GM23338 (cell line): Measurements from ENCODE around the gene PTPRN2. TPM values are rescaled to one million over a fixed set of nuclear protein-coding genes. Genes with fewer than 3 reads are reported as not detected.

Experiments used
- ATAC-seq: fragments of 200-7000 bp; cut with Tn5 transposase; 3 replicates; pipeline ENCODE4 v1.9.1; 2020
- DNase-seq: peaks from one replicate; pipeline ENCODE4 v3.0.0-alpha.2; 2015; ENCODE audit warnings: low spot score
- H2AFZ ChIP-seq: fragments of 200-600 bp; sonication (generic); 2 replicates; pipeline ENCODE4 v1.8.0; 2016; ENCODE audit warnings: antibody characterized with exemption, mild to moderate bottlenecking, moderate library complexity
- H3F3A ChIP-seq: fragments of 200-600 bp; sonication (generic); replicated peaks from 2 replicates; pipeline ENCODE4 v1.8.0; 2017; ENCODE audit warnings: antibody characterized with exemption, mixed run types, low read depth
- H3K27ac ChIP-seq: fragments of 200-600 bp; sonication (generic); 2 replicates; pipeline ENCODE4 v1.6.1; 2016; ENCODE audit warnings: low read depth
- H3K27me3 ChIP-seq: fragments of 200-600 bp; sonication (generic); 2 replicates; pipeline ENCODE4 v1.8.0; 2016; ENCODE audit warnings: mild to moderate bottlenecking, mixed run types, moderate library complexity; ENCODE audit not compliant: insufficient read depth
- H3K36me3 ChIP-seq: fragments of 200-600 bp; sonication (generic); 2 replicates; pipeline ENCODE4 v1.8.0; 2016; ENCODE audit warnings: mild to moderate bottlenecking; ENCODE audit not compliant: insufficient read depth
- H3K4me1 ChIP-seq: fragments of 200-600 bp; sonication (generic); 2 replicates; pipeline ENCODE4 v1.8.0; 2016; ENCODE audit warnings: mild to moderate bottlenecking, moderate library complexity; ENCODE audit not compliant: insufficient read depth
- H3K4me2 ChIP-seq: fragments of 200-600 bp; sonication (generic); 2 replicates; pipeline ENCODE4 v1.7.1; 2017; ENCODE audit warnings: mixed run types
- H3K4me3 ChIP-seq: fragments of 200-600 bp; sonication (generic); 2 replicates; pipeline ENCODE4 v1.6.1; 2016; ENCODE audit warnings: mixed run types
- H3K79me2 ChIP-seq: fragments of 200-600 bp; sonication (generic); replicated peaks from 2 replicates; pipeline ENCODE4 v1.8.0; 2017; ENCODE audit warnings: mild to moderate bottlenecking; ENCODE audit not compliant: insufficient read depth
- H3K9me2 ChIP-seq: fragments of 200-600 bp; sonication (generic); 2 replicates; pipeline ENCODE4 v1.8.0; 2017; ENCODE audit not compliant: insufficient read depth
- H4K20me1 ChIP-seq: fragments of 200-600 bp; sonication (generic); replicated peaks from 2 replicates; pipeline ENCODE4 v1.8.0; 2017; ENCODE audit warnings: mild to moderate bottlenecking; ENCODE audit not compliant: insufficient read depth
- H3K27ac Mint-ChIP-seq: 2 replicates; pipeline ENCODE4 v1.8.0; 2020; ENCODE audit warnings: inconsistent platforms, mild to moderate bottlenecking, moderate library complexity, mixed read lengths
- H3K27me3 Mint-ChIP-seq: 3 replicates; pipeline ENCODE4 v1.8.0; 2022; ENCODE audit warnings: low read depth, mild to moderate bottlenecking, moderate library complexity, mixed read lengths, inconsistent platforms; ENCODE audit not compliant: insufficient read depth, poor library complexity
- H3K36me3 Mint-ChIP-seq: 3 replicates; pipeline ENCODE4 v1.8.0; 2021; ENCODE audit warnings: low read depth, mild to moderate bottlenecking, inconsistent platforms, moderate library complexity, mixed read lengths
- H3K4me1 Mint-ChIP-seq: 3 replicates; pipeline ENCODE4 v1.8.0; 2020; ENCODE audit warnings: mild to moderate bottlenecking, inconsistent platforms, mixed read lengths
- H3K4me3 Mint-ChIP-seq: 3 replicates; pipeline ENCODE4 v1.8.0; 2021; ENCODE audit warnings: moderate library complexity, mild to moderate bottlenecking, inconsistent platforms, mixed read lengths
- H3K9me3 Mint-ChIP-seq: 3 replicates; pipeline ENCODE4 v1.8.0; 2020; ENCODE audit warnings: moderate library complexity, mild to moderate bottlenecking, inconsistent platforms, mixed read lengths
- CREB1 ChIP-seq: fragments of 250-450 bp; sonication (Bioruptor Pico); IDR thresholded peaks from 2 replicates; pipeline ENCODE4 v1.5.0; 2020; ENCODE audit warnings: low read depth, mild to moderate bottlenecking, moderate library complexity
- CTCF ChIP-seq, 2 experiments: fragments of 200-600 bp in 1 of 2; sonication (generic) in 1 of 2; conservative IDR thresholded peaks; 2 replicates each; pipeline versions ENCODE4 v1.5.1 to v1.6.1; 2016 to 2017; ENCODE audit warnings: antibody characterized with exemption in 2 of 2, low read depth in 2 of 2, mild to moderate bottlenecking in 2 of 2, moderate library complexity in 1 of 2
- ETS1 ChIP-seq: IDR thresholded peaks from 2 replicates; pipeline ENCODE4 v1.6.1; 2016; ENCODE audit warnings: antibody characterized with exemption
- EZH2 ChIP-seq: fragments of 200-600 bp; sonication (generic); IDR thresholded peaks from one replicate; pipeline ENCODE4 v1.8.0; 2017; ENCODE audit warnings: antibody characterized with exemption, mild to moderate bottlenecking, low read depth; ENCODE audit not compliant: unreplicated experiment
- EZH2phosphoT487 ChIP-seq: fragments of 200-600 bp; sonication (generic); IDR thresholded peaks from one replicate; pipeline ENCODE4 v1.8.1; 2018; ENCODE audit warnings: antibody characterized with exemption; ENCODE audit not compliant: unreplicated experiment
- JUNB ChIP-seq: IDR thresholded peaks from one replicate; pipeline ENCODE4 v1.6.1; 2016; ENCODE audit warnings: antibody characterized with exemption; ENCODE audit not compliant: unreplicated experiment
- NANOG ChIP-seq: IDR thresholded peaks from 2 replicates; pipeline ENCODE4 v1.6.1; 2016; ENCODE audit warnings: antibody characterized with exemption, borderline replicate concordance
- POLR2AphosphoS5 ChIP-seq: IDR thresholded peaks from 2 replicates; pipeline ENCODE4 v1.6.1; 2016; ENCODE audit warnings: antibody characterized with exemption, low read depth
- REST ChIP-seq: IDR thresholded peaks from one replicate; pipeline ENCODE4 v1.6.1; 2018; ENCODE audit warnings: antibody characterized with exemption; ENCODE audit not compliant: unreplicated experiment
- STAT1 ChIP-seq: IDR thresholded peaks from one replicate; pipeline ENCODE4 v1.6.1; 2016; ENCODE audit warnings: antibody characterized with exemption; ENCODE audit not compliant: unreplicated experiment
- ZNF114 ChIP-seq: fragments of 250-450 bp; sonication (Bioruptor Pico); IDR thresholded peaks from 2 replicates; pipeline ENCODE4 v1.5.0; 2020; ENCODE audit warnings: mild to moderate bottlenecking, moderate library complexity
- ZNF331 ChIP-seq: fragments of 250-450 bp; sonication (Bioruptor Pico); IDR thresholded peaks from 2 replicates; pipeline ENCODE4 v1.5.0; 2020; ENCODE audit warnings: low read depth, mild to moderate bottlenecking, moderate library complexity
- ZNF462 ChIP-seq: fragments of 250-450 bp; sonication (Bioruptor Pico); IDR thresholded peaks from 2 replicates; pipeline ENCODE4 v1.5.0; 2020; ENCODE audit warnings: mild to moderate bottlenecking, moderate library complexity
- polyA plus RNA-seq: library from polyadenylated mRNA; unstranded; fragments of >200 nt; fragmentation: Nextera tagmentation; extraction: Ambion mirVana; gene quantifications from 2 replicates; pipeline ENCODE4 v1.2.1, GENCODE V29; 2016
- total RNA-seq: library from RNA; depleted of rRNA; stranded (reverse); fragments of >200 nt; shearing (Covaris generic); gene quantifications from 2 replicates; pipeline ENCODE4 v1.2.3, GENCODE V29; 2014

PTPRN2 gene
- total and polyA plus RNA-seq, 2 experiments from 2014 or later = 0.87 to 4.0 TPM

- no peak for DNase-seq
- peaks cover 16% of the 10 kb centered on the region for H3K27me3 Mint-ChIP-seq
- no peaks in the 10 kb centered on the region; the same call in 1 of the 2 replicates for H4K20me1 ChIP-seq
- no peak overlapping the region for H3K4me2 ChIP-seq
- H3K4me3 ChIP-seq = no peak overlapping the region
- H3K27ac Mint-ChIP-seq = no peak overlapping the region
- H3F3A ChIP-seq = 0 out of 2 replicates have a peak, but pooled peaks cover 7% of the 10 kb centered on the region
- H3K36me3 Mint-ChIP-seq = peaks cover 21% of the 10 kb centered on the region
- H3K36me3 ChIP-seq = 0 out of 2 replicates have a peak, but pooled peaks cover 4% of the 10 kb centered on the region
- H3K4me1 Mint-ChIP-seq = peaks cover 9% of the 10 kb centered on the region
- peaks cover 52% of the 10 kb centered on the region for H3K9me3 Mint-ChIP-seq
- ATAC-seq = no peak
- 0 out of 2 replicates have a peak, but pooled peaks cover 3% of the 10 kb centered on the region for H3K9me2 ChIP-seq
- H3K27ac ChIP-seq = no peak overlapping the region
- peaks cover 24% of the 10 kb centered on the region for H3K27me3 ChIP-seq
- H2AFZ ChIP-seq = no peak overlapping the region
- peaks cover 5% of the 10 kb centered on the region; the same call in 1 of the 2 replicates for H3K4me1 ChIP-seq
- no peak overlapping the region for H3K4me3 Mint-ChIP-seq
- H3K79me2 ChIP-seq = no peaks in the 10 kb centered on the region
- TF ChIP-seq POLR2AphosphoS5 (no peak), EZH2 (no peak), EZH2phosphoT487 (no peak), REST (no peak), ZNF462 (no peak), CREB1 (CRISPR knock-in tag) (no peak), STAT1 (no peak), ZNF331 (CRISPR knock-in tag) (no peak), ETS1 (no peak), JUNB (no peak), CTCF (conservative IDR thresholded peaks at IDR 0.05; ENCODE audit: low read depth in 2 of 2) (no peak), ZNF114 (CRISPR knock-in tag) (no peak), NANOG (no peak)
Measured at GRCh38 chr7:158582089-158582456, 5.5 kb downstream of the PTPRN2 start.
